GM23338 (cell line): ENCODE results near the gene ADGRD1. TPM values are rescaled to one million over a fixed set of nuclear protein-coding genes. Genes with fewer than 3 reads are reported as not detected.

Experiments used
- ATAC-seq: fragments of 200-7000 bp; cut with Tn5 transposase; 3 replicates; pipeline ENCODE4 v1.9.1; 2020
- DNase-seq: peaks from one replicate; pipeline ENCODE4 v3.0.0-alpha.2; 2015; ENCODE audit warnings: low spot score
- H2AFZ ChIP-seq: fragments of 200-600 bp; sonication (generic); 2 replicates; pipeline ENCODE4 v1.8.0; 2016; ENCODE audit warnings: antibody characterized with exemption, mild to moderate bottlenecking, moderate library complexity
- H3F3A ChIP-seq: fragments of 200-600 bp; sonication (generic); replicated peaks from 2 replicates; pipeline ENCODE4 v1.8.0; 2017; ENCODE audit warnings: antibody characterized with exemption, mixed run types, low read depth
- H3K27ac ChIP-seq: fragments of 200-600 bp; sonication (generic); 2 replicates; pipeline ENCODE4 v1.6.1; 2016; ENCODE audit warnings: low read depth
- H3K27me3 ChIP-seq: fragments of 200-600 bp; sonication (generic); 2 replicates; pipeline ENCODE4 v1.8.0; 2016; ENCODE audit warnings: mild to moderate bottlenecking, mixed run types, moderate library complexity; ENCODE audit not compliant: insufficient read depth
- H3K36me3 ChIP-seq: fragments of 200-600 bp; sonication (generic); 2 replicates; pipeline ENCODE4 v1.8.0; 2016; ENCODE audit warnings: mild to moderate bottlenecking; ENCODE audit not compliant: insufficient read depth
- H3K4me1 ChIP-seq: fragments of 200-600 bp; sonication (generic); 2 replicates; pipeline ENCODE4 v1.8.0; 2016; ENCODE audit warnings: mild to moderate bottlenecking, moderate library complexity; ENCODE audit not compliant: insufficient read depth
- H3K4me2 ChIP-seq: fragments of 200-600 bp; sonication (generic); 2 replicates; pipeline ENCODE4 v1.7.1; 2017; ENCODE audit warnings: mixed run types
- H3K4me3 ChIP-seq: fragments of 200-600 bp; sonication (generic); 2 replicates; pipeline ENCODE4 v1.6.1; 2016; ENCODE audit warnings: mixed run types
- H3K79me2 ChIP-seq: fragments of 200-600 bp; sonication (generic); replicated peaks from 2 replicates; pipeline ENCODE4 v1.8.0; 2017; ENCODE audit warnings: mild to moderate bottlenecking; ENCODE audit not compliant: insufficient read depth
- H3K9me2 ChIP-seq: fragments of 200-600 bp; sonication (generic); 2 replicates; pipeline ENCODE4 v1.8.0; 2017; ENCODE audit not compliant: insufficient read depth
- H4K20me1 ChIP-seq: fragments of 200-600 bp; sonication (generic); replicated peaks from 2 replicates; pipeline ENCODE4 v1.8.0; 2017; ENCODE audit warnings: mild to moderate bottlenecking; ENCODE audit not compliant: insufficient read depth
- H3K27ac Mint-ChIP-seq: 2 replicates; pipeline ENCODE4 v1.8.0; 2020; ENCODE audit warnings: inconsistent platforms, mild to moderate bottlenecking, moderate library complexity, mixed read lengths
- H3K27me3 Mint-ChIP-seq: 3 replicates; pipeline ENCODE4 v1.8.0; 2022; ENCODE audit warnings: low read depth, mild to moderate bottlenecking, moderate library complexity, mixed read lengths, inconsistent platforms; ENCODE audit not compliant: insufficient read depth, poor library complexity
- H3K36me3 Mint-ChIP-seq: 3 replicates; pipeline ENCODE4 v1.8.0; 2021; ENCODE audit warnings: low read depth, mild to moderate bottlenecking, inconsistent platforms, moderate library complexity, mixed read lengths
- H3K4me1 Mint-ChIP-seq: 3 replicates; pipeline ENCODE4 v1.8.0; 2020; ENCODE audit warnings: mild to moderate bottlenecking, inconsistent platforms, mixed read lengths
- H3K4me3 Mint-ChIP-seq: 3 replicates; pipeline ENCODE4 v1.8.0; 2021; ENCODE audit warnings: moderate library complexity, mild to moderate bottlenecking, inconsistent platforms, mixed read lengths
- H3K9me3 Mint-ChIP-seq: 3 replicates; pipeline ENCODE4 v1.8.0; 2020; ENCODE audit warnings: moderate library complexity, mild to moderate bottlenecking, inconsistent platforms, mixed read lengths
- CREB1 ChIP-seq: fragments of 250-450 bp; sonication (Bioruptor Pico); IDR thresholded peaks from 2 replicates; pipeline ENCODE4 v1.5.0; 2020; ENCODE audit warnings: low read depth, mild to moderate bottlenecking, moderate library complexity
- EZH2 ChIP-seq: fragments of 200-600 bp; sonication (generic); IDR thresholded peaks from one replicate; pipeline ENCODE4 v1.8.0; 2017; ENCODE audit warnings: antibody characterized with exemption, mild to moderate bottlenecking, low read depth; ENCODE audit not compliant: unreplicated experiment
- EZH2phosphoT487 ChIP-seq: fragments of 200-600 bp; sonication (generic); IDR thresholded peaks from one replicate; pipeline ENCODE4 v1.8.1; 2018; ENCODE audit warnings: antibody characterized with exemption; ENCODE audit not compliant: unreplicated experiment
- JUNB ChIP-seq: IDR thresholded peaks from one replicate; pipeline ENCODE4 v1.6.1; 2016; ENCODE audit warnings: antibody characterized with exemption; ENCODE audit not compliant: unreplicated experiment
- NANOG ChIP-seq: IDR thresholded peaks from 2 replicates; pipeline ENCODE4 v1.6.1; 2016; ENCODE audit warnings: antibody characterized with exemption, borderline replicate concordance
- POLR2AphosphoS5 ChIP-seq: IDR thresholded peaks from 2 replicates; pipeline ENCODE4 v1.6.1; 2016; ENCODE audit warnings: antibody characterized with exemption, low read depth
- STAT1 ChIP-seq: IDR thresholded peaks from one replicate; pipeline ENCODE4 v1.6.1; 2016; ENCODE audit warnings: antibody characterized with exemption; ENCODE audit not compliant: unreplicated experiment
- ZNF114 ChIP-seq: fragments of 250-450 bp; sonication (Bioruptor Pico); IDR thresholded peaks from 2 replicates; pipeline ENCODE4 v1.5.0; 2020; ENCODE audit warnings: mild to moderate bottlenecking, moderate library complexity
- ZNF331 ChIP-seq: fragments of 250-450 bp; sonication (Bioruptor Pico); IDR thresholded peaks from 2 replicates; pipeline ENCODE4 v1.5.0; 2020; ENCODE audit warnings: low read depth, mild to moderate bottlenecking, moderate library complexity
- polyA plus RNA-seq: library from polyadenylated mRNA; unstranded; fragments of >200 nt; fragmentation: Nextera tagmentation; extraction: Ambion mirVana; gene quantifications from 2 replicates; pipeline ENCODE4 v1.2.1, GENCODE V29; 2016
- total RNA-seq: library from RNA; depleted of rRNA; stranded (reverse); fragments of >200 nt; shearing (Covaris generic); gene quantifications from 2 replicates; pipeline ENCODE4 v1.2.3, GENCODE V29; 2014
- TF ChIP-seq, protein P1 (sequence below), 2 experiments: fragments of 200-600 bp in 1 of 2; sonication (generic) in 1 of 2; conservative IDR thresholded peaks; 2 replicates each; pipeline versions ENCODE4 v1.5.1 to v1.6.1; 2016 to 2017; ENCODE audit warnings: antibody characterized with exemption in 2 of 2, low read depth in 2 of 2, mild to moderate bottlenecking in 2 of 2, moderate library complexity in 1 of 2
- TF ChIP-seq, protein P2 (sequence below): IDR thresholded peaks from 2 replicates; pipeline ENCODE4 v1.6.1; 2016; ENCODE audit warnings: antibody characterized with exemption
- TF ChIP-seq, protein P3 (sequence below): IDR thresholded peaks from one replicate; pipeline ENCODE4 v1.6.1; 2018; ENCODE audit warnings: antibody characterized with exemption; ENCODE audit not compliant: unreplicated experiment
- TF ChIP-seq, protein P4 (sequence below): fragments of 250-450 bp; sonication (Bioruptor Pico); IDR thresholded peaks from 2 replicates; pipeline ENCODE4 v1.5.0; 2020; ENCODE audit warnings: mild to moderate bottlenecking, moderate library complexity

Gene ADGRD1
- total and polyA plus RNA-seq, 2 experiments from 2014 or later: 1.4 TPM; not detected in 1

DNA sequence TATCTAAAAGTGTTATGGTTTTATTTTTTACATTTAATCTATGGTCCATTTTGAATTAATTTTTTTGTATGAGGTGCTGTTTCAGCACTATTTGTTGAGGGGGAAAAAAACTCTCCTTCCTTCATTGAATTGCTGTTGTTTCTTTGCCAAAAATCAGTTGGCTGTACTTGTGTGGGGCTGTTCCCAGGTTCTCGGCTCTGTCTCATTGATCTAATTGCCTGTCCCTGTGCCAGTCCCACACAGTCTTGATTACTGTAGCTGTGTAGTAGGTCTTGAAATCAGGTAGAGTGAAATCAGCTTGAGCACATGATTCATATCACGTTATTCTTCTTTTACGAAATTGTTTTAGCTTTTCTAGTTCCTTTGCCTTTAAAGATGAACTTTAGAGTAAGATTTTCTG lies 109.7 kb downstream of the ADGRD1 start:
- Histone ChIP-seq H3K79me2 (no peaks in the 10 kb centered on the region), H3K9me2 (no peaks in the 10 kb centered on the region), H4K20me1 (no peaks in the 10 kb centered on the region), H3K27me3 (no peaks in the 10 kb centered on the region), H3K4me3 (no peak overlapping the region), H2AFZ (no peak overlapping the region), H3K4me2 (no peak overlapping the region), H3K36me3 (no peaks in the 10 kb centered on the region), H3F3A (no peaks in the 10 kb centered on the region), H3K4me1 (no peaks in the 10 kb centered on the region), H3K27ac (no peak overlapping the region)
- ATAC-seq (no peak), DNase-seq (no peak)
- no peaks in the 10 kb centered on the region for H3K4me1 Mint-ChIP-seq
- peaks cover 5% of the 10 kb centered on the region for H3K27me3 Mint-ChIP-seq
- H3K9me3 Mint-ChIP-seq: no peaks in the 10 kb centered on the region
- no peak overlapping the region for H3K4me3 Mint-ChIP-seq
- TF ChIP-seq, protein P1, sequence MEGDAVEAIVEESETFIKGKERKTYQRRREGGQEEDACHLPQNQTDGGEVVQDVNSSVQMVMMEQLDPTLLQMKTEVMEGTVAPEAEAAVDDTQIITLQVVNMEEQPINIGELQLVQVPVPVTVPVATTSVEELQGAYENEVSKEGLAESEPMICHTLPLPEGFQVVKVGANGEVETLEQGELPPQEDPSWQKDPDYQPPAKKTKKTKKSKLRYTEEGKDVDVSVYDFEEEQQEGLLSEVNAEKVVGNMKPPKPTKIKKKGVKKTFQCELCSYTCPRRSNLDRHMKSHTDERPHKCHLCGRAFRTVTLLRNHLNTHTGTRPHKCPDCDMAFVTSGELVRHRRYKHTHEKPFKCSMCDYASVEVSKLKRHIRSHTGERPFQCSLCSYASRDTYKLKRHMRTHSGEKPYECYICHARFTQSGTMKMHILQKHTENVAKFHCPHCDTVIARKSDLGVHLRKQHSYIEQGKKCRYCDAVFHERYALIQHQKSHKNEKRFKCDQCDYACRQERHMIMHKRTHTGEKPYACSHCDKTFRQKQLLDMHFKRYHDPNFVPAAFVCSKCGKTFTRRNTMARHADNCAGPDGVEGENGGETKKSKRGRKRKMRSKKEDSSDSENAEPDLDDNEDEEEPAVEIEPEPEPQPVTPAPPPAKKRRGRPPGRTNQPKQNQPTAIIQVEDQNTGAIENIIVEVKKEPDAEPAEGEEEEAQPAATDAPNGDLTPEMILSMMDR (conservative IDR thresholded peaks at IDR 0.05; ENCODE audit: low read depth in 2 of 2): no peak
- TF ChIP-seq NANOG (no peak), STAT1 (no peak), JUNB (no peak), EZH2 (no peak), ZNF114 (no peak), CREB1 (CRISPR knock-in tag) (no peak), ZNF331 (no peak), EZH2phosphoT487 (no peak), POLR2AphosphoS5 (no peak)
- TF ChIP-seq, protein P2, sequence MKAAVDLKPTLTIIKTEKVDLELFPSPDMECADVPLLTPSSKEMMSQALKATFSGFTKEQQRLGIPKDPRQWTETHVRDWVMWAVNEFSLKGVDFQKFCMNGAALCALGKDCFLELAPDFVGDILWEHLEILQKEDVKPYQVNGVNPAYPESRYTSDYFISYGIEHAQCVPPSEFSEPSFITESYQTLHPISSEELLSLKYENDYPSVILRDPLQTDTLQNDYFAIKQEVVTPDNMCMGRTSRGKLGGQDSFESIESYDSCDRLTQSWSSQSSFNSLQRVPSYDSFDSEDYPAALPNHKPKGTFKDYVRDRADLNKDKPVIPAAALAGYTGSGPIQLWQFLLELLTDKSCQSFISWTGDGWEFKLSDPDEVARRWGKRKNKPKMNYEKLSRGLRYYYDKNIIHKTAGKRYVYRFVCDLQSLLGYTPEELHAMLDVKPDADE: no peak
- TF ChIP-seq, protein P3, sequence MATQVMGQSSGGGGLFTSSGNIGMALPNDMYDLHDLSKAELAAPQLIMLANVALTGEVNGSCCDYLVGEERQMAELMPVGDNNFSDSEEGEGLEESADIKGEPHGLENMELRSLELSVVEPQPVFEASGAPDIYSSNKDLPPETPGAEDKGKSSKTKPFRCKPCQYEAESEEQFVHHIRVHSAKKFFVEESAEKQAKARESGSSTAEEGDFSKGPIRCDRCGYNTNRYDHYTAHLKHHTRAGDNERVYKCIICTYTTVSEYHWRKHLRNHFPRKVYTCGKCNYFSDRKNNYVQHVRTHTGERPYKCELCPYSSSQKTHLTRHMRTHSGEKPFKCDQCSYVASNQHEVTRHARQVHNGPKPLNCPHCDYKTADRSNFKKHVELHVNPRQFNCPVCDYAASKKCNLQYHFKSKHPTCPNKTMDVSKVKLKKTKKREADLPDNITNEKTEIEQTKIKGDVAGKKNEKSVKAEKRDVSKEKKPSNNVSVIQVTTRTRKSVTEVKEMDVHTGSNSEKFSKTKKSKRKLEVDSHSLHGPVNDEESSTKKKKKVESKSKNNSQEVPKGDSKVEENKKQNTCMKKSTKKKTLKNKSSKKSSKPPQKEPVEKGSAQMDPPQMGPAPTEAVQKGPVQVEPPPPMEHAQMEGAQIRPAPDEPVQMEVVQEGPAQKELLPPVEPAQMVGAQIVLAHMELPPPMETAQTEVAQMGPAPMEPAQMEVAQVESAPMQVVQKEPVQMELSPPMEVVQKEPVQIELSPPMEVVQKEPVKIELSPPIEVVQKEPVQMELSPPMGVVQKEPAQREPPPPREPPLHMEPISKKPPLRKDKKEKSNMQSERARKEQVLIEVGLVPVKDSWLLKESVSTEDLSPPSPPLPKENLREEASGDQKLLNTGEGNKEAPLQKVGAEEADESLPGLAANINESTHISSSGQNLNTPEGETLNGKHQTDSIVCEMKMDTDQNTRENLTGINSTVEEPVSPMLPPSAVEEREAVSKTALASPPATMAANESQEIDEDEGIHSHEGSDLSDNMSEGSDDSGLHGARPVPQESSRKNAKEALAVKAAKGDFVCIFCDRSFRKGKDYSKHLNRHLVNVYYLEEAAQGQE: no peak
- TF ChIP-seq, protein P4, sequence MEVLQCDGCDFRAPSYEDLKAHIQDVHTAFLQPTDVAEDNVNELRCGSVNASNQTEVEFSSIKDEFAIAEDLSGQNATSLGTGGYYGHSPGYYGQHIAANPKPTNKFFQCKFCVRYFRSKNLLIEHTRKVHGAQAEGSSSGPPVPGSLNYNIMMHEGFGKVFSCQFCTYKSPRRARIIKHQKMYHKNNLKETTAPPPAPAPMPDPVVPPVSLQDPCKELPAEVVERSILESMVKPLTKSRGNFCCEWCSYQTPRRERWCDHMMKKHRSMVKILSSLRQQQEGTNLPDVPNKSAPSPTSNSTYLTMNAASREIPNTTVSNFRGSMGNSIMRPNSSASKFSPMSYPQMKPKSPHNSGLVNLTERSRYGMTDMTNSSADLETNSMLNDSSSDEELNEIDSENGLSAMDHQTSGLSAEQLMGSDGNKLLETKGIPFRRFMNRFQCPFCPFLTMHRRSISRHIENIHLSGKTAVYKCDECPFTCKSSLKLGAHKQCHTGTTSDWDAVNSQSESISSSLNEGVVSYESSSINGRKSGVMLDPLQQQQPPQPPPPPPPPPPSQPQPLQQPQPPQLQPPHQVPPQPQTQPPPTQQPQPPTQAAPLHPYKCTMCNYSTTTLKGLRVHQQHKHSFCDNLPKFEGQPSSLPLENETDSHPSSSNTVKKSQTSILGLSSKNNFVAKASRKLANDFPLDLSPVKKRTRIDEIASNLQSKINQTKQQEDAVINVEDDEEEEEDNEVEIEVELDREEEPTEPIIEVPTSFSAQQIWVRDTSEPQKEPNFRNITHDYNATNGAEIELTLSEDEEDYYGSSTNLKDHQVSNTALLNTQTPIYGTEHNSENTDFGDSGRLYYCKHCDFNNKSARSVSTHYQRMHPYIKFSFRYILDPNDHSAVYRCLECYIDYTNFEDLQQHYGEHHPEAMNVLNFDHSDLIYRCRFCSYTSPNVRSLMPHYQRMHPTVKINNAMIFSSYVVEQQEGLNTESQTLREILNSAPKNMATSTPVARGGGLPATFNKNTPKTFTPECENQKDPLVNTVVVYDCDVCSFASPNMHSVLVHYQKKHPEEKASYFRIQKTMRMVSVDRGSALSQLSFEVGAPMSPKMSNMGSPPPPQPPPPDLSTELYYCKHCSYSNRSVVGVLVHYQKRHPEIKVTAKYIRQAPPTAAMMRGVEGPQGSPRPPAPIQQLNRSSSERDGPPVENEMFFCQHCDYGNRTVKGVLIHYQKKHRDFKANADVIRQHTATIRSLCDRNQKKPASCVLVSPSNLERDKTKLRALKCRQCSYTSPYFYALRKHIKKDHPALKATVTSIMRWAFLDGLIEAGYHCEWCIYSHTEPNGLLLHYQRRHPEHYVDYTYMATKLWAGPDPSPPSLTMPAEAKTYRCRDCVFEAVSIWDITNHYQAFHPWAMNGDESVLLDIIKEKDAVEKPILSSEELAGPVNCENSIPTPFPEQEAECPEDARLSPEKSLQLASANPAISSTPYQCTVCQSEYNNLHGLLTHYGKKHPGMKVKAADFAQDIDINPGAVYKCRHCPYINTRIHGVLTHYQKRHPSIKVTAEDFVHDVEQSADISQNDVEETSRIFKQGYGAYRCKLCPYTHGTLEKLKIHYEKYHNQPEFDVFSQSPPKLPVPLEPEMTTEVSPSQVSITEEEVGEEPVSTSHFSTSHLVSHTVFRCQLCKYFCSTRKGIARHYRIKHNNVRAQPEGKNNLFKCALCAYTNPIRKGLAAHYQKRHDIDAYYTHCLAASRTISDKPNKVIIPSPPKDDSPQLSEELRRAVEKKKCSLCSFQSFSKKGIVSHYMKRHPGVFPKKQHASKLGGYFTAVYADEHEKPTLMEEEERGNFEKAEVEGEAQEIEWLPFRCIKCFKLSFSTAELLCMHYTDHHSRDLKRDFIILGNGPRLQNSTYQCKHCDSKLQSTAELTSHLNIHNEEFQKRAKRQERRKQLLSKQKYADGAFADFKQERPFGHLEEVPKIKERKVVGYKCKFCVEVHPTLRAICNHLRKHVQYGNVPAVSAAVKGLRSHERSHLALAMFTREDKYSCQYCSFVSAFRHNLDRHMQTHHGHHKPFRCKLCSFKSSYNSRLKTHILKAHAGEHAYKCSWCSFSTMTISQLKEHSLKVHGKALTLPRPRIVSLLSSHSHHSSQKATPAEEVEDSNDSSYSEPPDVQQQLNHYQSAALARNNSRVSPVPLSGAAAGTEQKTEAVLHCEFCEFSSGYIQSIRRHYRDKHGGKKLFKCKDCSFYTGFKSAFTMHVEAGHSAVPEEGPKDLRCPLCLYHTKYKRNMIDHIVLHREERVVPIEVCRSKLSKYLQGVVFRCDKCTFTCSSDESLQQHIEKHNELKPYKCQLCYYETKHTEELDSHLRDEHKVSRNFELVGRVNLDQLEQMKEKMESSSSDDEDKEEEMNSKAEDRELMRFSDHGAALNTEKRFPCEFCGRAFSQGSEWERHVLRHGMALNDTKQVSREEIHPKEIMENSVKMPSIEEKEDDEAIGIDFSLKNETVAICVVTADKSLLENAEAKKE (CRISPR knock-in tag): no peak
- H3K27ac Mint-ChIP-seq: no peak overlapping the region
- H3K36me3 Mint-ChIP-seq: no peaks in the 10 kb centered on the region
